Neural progenitor cell (in vitro differentiated cells): ENCODE data around the gene R3HDM1.
"Not testable (repeated sequence)": the region's sequence is repeated elsewhere in the genome, so short reads cannot be mapped to it uniquely, and the experiment has no call there.

Experiments used
- EZH2 ChIP-seq: fragments of 200-600 bp; sonication (generic); IDR thresholded peaks from 2 replicates; pipeline ENCODE4 v1.6.1; 2017; ENCODE audit warnings: antibody characterized with exemption, mild to moderate bottlenecking, moderate library complexity
- EZH2phosphoT487 ChIP-seq: fragments of 200-600 bp; sonication (generic); IDR thresholded peaks from 2 replicates; pipeline ENCODE4 v1.6.1; 2017; ENCODE audit warnings: antibody characterized with exemption
- TF ChIP-seq, protein P1 (sequence below): fragments of 200-600 bp; sonication (generic); IDR thresholded peaks from 2 replicates; pipeline ENCODE4 v1.5.1; 2017; ENCODE audit warnings: antibody characterized with exemption, mild to moderate bottlenecking

DNA sequence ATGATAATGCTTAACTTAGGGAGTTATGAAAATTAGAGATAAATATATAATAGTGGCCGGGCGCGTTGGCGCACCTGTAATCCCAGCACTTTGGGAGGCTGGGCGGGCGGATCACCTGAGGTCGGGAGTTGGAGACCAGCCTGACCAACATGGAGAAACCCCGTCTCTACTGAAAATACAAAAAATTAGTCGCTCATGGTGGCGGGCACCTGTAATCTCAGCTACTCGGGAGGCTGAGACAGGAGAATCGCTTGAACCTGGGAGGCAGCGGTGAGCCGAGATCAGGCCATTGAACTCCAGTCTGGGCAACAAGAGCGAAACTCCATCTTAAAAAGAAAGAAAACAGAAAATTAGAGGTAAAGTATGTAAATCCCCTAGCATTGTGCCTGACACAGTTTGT is 2.3 kb downstream of the R3HDM1 start:
- TF ChIP-seq, protein P1, sequence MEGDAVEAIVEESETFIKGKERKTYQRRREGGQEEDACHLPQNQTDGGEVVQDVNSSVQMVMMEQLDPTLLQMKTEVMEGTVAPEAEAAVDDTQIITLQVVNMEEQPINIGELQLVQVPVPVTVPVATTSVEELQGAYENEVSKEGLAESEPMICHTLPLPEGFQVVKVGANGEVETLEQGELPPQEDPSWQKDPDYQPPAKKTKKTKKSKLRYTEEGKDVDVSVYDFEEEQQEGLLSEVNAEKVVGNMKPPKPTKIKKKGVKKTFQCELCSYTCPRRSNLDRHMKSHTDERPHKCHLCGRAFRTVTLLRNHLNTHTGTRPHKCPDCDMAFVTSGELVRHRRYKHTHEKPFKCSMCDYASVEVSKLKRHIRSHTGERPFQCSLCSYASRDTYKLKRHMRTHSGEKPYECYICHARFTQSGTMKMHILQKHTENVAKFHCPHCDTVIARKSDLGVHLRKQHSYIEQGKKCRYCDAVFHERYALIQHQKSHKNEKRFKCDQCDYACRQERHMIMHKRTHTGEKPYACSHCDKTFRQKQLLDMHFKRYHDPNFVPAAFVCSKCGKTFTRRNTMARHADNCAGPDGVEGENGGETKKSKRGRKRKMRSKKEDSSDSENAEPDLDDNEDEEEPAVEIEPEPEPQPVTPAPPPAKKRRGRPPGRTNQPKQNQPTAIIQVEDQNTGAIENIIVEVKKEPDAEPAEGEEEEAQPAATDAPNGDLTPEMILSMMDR = not testable (repeated sequence)
- TF ChIP-seq EZH2, EZH2phosphoT487: not testable (repeated sequence)
